Adrenal gland (tissue), 5 donors: ENCODE data around the gene MAGEH1.

Experiments
- POLR2A ChIP-seq, 2 donors: fragments of 450-650 bp; IDR thresholded peaks; one replicate each; pipeline ENCODE4 v1.6.1; 2017; ENCODE audit warnings: antibody characterized with exemption in 2 of 2, mild to moderate bottlenecking in 2 of 2, moderate library complexity in 1 of 2
- TF ChIP-seq, protein P1 (sequence below), 6 experiments: fragments of 450-650 bp in 4 of 6; fragments of 200-600 bp in 2 of 6; sonication (generic) in 1 of 6; IDR thresholded peaks; 1 replicate in 5 of 6; 2 replicates in 1 of 6; pipeline versions ENCODE4 v1.5.1 to v1.8.0; 2016 to 2021; ENCODE audit warnings: antibody characterized with exemption in 6 of 6, mild to moderate bottlenecking in 2 of 6, moderate library complexity in 1 of 6
- donor health status: DM: no; HTN: no; CAD: no.

DNA sequence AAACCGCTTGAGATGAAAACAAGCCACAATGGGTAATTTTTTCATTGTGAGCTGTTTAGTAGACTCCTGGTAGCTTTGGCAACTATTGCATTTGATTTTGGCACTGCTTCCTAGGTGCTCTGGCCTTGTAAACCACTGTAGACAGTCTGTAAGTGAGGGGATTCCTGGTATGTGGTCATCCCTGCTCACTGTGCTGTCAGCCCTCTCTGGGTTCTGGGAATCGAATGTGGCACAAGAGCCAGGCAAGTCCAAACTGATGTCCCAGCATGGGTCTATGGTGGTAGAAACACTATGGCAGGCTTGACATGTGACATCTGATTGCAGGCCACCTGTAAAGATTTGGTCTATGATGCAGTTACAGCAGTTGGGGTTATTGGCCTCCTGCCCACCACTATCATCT, 35.2 kb downstream of the MAGEH1 start:
- no peak for TF ChIP-seq POLR2A (IDR thresholded peaks at IDR 0.05)
- TF ChIP-seq, protein P1, sequence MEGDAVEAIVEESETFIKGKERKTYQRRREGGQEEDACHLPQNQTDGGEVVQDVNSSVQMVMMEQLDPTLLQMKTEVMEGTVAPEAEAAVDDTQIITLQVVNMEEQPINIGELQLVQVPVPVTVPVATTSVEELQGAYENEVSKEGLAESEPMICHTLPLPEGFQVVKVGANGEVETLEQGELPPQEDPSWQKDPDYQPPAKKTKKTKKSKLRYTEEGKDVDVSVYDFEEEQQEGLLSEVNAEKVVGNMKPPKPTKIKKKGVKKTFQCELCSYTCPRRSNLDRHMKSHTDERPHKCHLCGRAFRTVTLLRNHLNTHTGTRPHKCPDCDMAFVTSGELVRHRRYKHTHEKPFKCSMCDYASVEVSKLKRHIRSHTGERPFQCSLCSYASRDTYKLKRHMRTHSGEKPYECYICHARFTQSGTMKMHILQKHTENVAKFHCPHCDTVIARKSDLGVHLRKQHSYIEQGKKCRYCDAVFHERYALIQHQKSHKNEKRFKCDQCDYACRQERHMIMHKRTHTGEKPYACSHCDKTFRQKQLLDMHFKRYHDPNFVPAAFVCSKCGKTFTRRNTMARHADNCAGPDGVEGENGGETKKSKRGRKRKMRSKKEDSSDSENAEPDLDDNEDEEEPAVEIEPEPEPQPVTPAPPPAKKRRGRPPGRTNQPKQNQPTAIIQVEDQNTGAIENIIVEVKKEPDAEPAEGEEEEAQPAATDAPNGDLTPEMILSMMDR (IDR thresholded peaks at IDR 0.05), result no peak
